ENCODE results near the gene UBE4B. TPM values are rescaled to one million over a fixed set of nuclear protein-coding genes. Genes with fewer than 3 reads are reported as not detected.

UBE4B gene
- total and polyA plus RNA-seq, 2 of the 13 experiments (the other 11 are each of a cell fraction or from before 2014, with no cell fraction given): 15.2 to 24.8 TPM

GRCh38 chr1:10171995-10172669 is 139.4 kb downstream of the UBE4B start (continued):
- TF ChIP-seq KIAA2018 (CRISPR knock-in tag; IDR thresholded peaks at IDR 0.05; ENCODE audit: borderline replicate concordance) (no peak), SMYD3 (CRISPR knock-in tag; IDR thresholded peaks at IDR 0.05) (0 out of 2 replicates have a peak, but pooled peaks have one; percentile 53), RXRA (CRISPR knock-in tag; IDR thresholded peaks at IDR 0.05) (peak; percentile 66; the same call in 1 of the 2 replicates), CHD4 (IDR thresholded peaks at IDR 0.05; ENCODE audit: borderline replicate concordance, low read length) (no peak), SSRP1 (CRISPR knock-in tag; IDR thresholded peaks at IDR 0.05) (0 out of 2 replicates have a peak, but pooled peaks have one; percentile 18), RXRB (CRISPR knock-in tag; IDR thresholded peaks at IDR 0.05; ENCODE audit: borderline replicate concordance) (peak; percentile 71), MAF1 (CRISPR knock-in tag; IDR thresholded peaks at IDR 0.05; ENCODE audit: borderline replicate concordance) (0 out of 2 replicates have a peak, but pooled peaks have one; percentile 37), MTF1 (CRISPR knock-in tag; IDR thresholded peaks at IDR 0.05) (no peak), ZNF276 (CRISPR knock-in tag; IDR thresholded peaks at IDR 0.05; ENCODE audit: low read depth) (no peak), SNAI1 (CRISPR knock-in tag; IDR thresholded peaks at IDR 0.05; ENCODE audit: borderline replicate concordance) (0 out of 2 replicates have a peak, but pooled peaks have one; percentile 10), EED (CRISPR knock-in tag; IDR thresholded peaks at IDR 0.05) (no peak), ZNF563 (CRISPR knock-in tag; IDR thresholded peaks at IDR 0.05) (no peak), TCF12 (IDR thresholded peaks at IDR 0.05) (no peak), TCF12 (CRISPR knock-in tag; IDR thresholded peaks at IDR 0.05) (0 out of 2 replicates have a peak, but pooled peaks have one; percentile 4), ADNP (CRISPR knock-in tag; IDR thresholded peaks at IDR 0.05) (0 out of 2 replicates have a peak, but pooled peaks have one; percentile 47), THRA (CRISPR knock-in tag; IDR thresholded peaks at IDR 0.05; ENCODE audit: borderline replicate concordance) (peak; percentile 80; the same call in 1 of the 2 replicates), TBX2 (CRISPR knock-in tag; IDR thresholded peaks at IDR 0.05; ENCODE audit: borderline replicate concordance) (0 out of 2 replicates have a peak, but pooled peaks have one; percentile 24), HDAC1 (CRISPR knock-in tag; IDR thresholded peaks at IDR 0.05) (peak; percentile 15; the same call in 1 of the 2 replicates), ZNF232 (CRISPR knock-in tag; IDR thresholded peaks at IDR 0.05; ENCODE audit: borderline replicate concordance) (peak; percentile 32; the same call in 1 of the 2 replicates)

Data from HepG2 (cell line).